Activated CD4-positive, alpha-beta T cell treated with anti-CD3 and anti-CD28 coated beads, Interleukin-2, amount 10 ng/mL, durations not matched to agents 7 days and 5 days (primary cell): ENCODE results near the gene HPDL. TPM values are rescaled to one million over a fixed set of nuclear protein-coding genes. Genes with fewer than 3 reads are reported as not detected.
A peak's percentile ranks its signal among the peaks of the same experiment; 100 is the strongest.

ENCODE experiments used
- CTCF ChIA-PET: fragments of 350-600 bp; sonication (Branson Sonifier 250); formaldehyde crosslinking; loops from one replicate; lab custom pipeline; 2021; ENCODE audit warnings: antibody characterized with exemption; lab: Charles Lee
- POLR2A ChIA-PET: fragments of 350-600 bp; sonication (Branson Sonifier 250); formaldehyde crosslinking; loops from one replicate; lab custom pipeline; 2021; ENCODE audit warnings: antibody characterized with exemption; lab: Charles Lee
- DNase-seq: peaks from one replicate; pipeline ENCODE4 v3.0.0-alpha.2; 2020
- H3K27ac Mint-ChIP-seq: one replicate; pipeline ENCODE4 v1.8.0; 2021; ENCODE audit warnings: mild to moderate bottlenecking, moderate library complexity, mixed read lengths
- H3K27me3 Mint-ChIP-seq: one replicate; pipeline ENCODE4 v1.8.0; 2021; ENCODE audit warnings: mixed read lengths
- H3K36me3 Mint-ChIP-seq: one replicate; pipeline ENCODE4 v1.8.0; 2021; ENCODE audit warnings: low read depth, mixed read lengths
- H3K4me1 Mint-ChIP-seq: one replicate; pipeline ENCODE4 v1.8.0; 2021; ENCODE audit warnings: mixed read lengths
- H3K4me3 Mint-ChIP-seq: one replicate; pipeline ENCODE4 v1.8.0; 2021; ENCODE audit warnings: mild to moderate bottlenecking, moderate library complexity, mixed read lengths
- H3K9me3 Mint-ChIP-seq: one replicate; pipeline ENCODE4 v1.8.0; 2021; ENCODE audit warnings: mixed read lengths
- total RNA-seq, 2 experiments: library from RNA; stranded (reverse); gene quantifications; one replicate each; pipeline ENCODE4 v1.2.3, GENCODE V29; 2021

HPDL gene
- total RNA-seq, 2 experiments from 2014 or later: 6.2 to 6.5 TPM

DNA sequence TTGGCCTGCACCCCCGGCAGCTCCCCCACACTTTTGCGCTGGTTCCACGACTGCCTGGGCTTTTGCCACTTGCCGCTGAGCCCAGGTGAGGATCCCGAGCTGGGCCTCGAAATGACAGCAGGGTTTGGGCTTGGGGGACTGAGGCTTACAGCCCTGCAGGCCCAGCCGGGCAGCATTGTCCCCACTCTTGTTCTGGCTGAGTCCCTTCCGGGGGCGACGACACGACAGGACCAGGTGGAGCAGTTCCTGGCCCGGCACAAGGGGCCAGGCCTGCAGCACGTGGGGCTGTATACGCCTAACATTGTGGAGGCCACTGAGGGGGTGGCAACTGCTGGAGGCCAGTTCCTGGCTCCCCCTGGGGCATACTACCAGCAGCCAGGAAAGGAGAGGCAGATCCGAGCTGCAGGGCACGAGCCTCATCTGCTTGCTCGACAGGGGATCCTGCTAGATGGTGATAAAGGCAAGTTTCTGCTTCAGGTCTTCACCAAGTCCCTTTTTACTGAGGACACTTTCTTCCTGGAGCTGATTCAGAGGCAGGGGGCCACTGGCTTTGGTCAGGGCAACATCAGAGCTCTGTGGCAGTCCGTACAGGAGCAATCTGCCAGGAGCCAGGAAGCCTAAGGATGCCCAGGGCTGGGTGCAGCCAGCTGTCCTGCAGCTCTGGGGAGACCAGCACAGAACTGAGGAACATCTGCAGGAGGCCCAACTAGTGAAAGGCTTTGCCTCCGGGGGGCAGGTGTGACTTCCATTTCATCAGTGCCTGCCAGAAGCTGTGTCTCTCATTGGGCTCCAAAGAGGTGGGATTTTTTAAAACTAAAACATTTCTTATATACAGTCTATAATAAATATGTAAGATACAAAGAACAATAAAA lies 1.2 kb downstream of the HPDL start:
- Mint-ChIP-seq H3K27me3 (no peaks in the 10 kb centered on the region), H3K4me3 (peak overlapping the region; percentile 77), H3K4me1 (peaks cover 23% of the 10 kb centered on the region), H3K9me3 (no peaks in the 10 kb centered on the region), H3K27ac (peak overlapping the region; percentile 75), H3K36me3 (peaks cover 10% of the 10 kb centered on the region)
- CTCF ChIA-PET: interaction anchor here (0.6 to 1.4 kb wide), 4 partner anchors 24 to 614 kb away, joined by 3 to 6 read pairs (median 4); partner anchors contain the start of genes HECTD3 and UROD
- no peak for DNase-seq
- POLR2A ChIA-PET: interaction anchor here (3.8 kb wide), 1 partner anchor 12 kb away, joined by 22 read pairs; the partner anchor contains the start of genes MUTYH and TOE1

DNA sequence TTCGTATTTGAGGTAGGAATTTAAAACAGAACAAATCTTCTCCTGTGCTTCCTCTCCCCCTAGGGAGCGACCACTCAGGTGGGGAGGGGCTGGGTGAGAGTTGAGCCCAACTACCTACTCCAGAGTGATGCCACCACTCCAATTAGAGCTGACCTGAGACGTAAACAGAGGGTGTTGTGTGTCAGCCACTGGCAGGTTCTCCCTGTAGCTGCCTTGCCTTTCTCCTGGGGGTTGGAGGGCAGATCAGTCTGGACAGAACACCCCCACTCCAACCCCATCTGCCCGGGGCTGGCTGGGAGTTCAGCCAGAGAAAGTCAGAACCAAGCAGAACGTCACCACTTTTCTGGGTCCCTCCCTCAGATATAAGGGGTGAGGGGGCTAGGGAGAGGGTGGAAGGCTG lies 2.0 kb downstream of the HPDL start:
- Mint-ChIP-seq H3K36me3 (peaks cover 11% of the 10 kb centered on the region), H3K4me3 (peak overlapping the region; percentile 32), H3K27ac (no peak overlapping the region), H3K27me3 (no peaks in the 10 kb centered on the region), H3K4me1 (peaks cover 27% of the 10 kb centered on the region), H3K9me3 (no peaks in the 10 kb centered on the region)
- no peak for DNase-seq
- ChIA-PET POLR2A (interaction anchor here (3.8 kb wide), 1 partner anchor 12 kb away, joined by 22 read pairs; the partner anchor contains the start of genes MUTYH and TOE1), CTCF (interaction anchor here (0.6 to 1.2 kb wide), 2 partner anchors 317 to 615 kb away, joined by 4 to 5 read pairs; partner anchors contain the start of genes HECTD3 and UROD)

DNA sequence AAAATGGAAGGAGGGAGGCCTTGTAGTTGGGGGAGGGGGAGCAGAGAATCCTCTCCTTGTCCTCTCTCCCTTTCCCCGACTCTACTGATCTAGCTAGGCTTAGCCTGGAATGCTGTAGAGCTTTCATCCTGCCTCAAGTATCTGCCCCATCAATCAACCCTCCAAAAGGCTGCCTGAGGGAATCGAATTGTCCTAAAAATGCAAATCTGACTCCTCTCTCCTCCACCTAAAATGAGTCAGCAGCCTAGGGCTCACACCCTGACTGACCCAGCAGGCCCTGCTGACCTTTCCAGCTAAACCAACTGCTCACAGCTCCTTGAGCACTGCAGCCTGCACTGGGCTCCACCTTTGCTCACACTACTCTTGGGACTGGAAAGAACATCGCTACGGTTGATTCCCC lies 2.8 kb downstream of the HPDL start:
- DNase-seq: no peak
- POLR2A ChIA-PET: interaction anchor here (3.8 kb wide), 1 partner anchor 11 kb away, joined by 22 read pairs; the partner anchor contains the start of genes MUTYH and TOE1
- Mint-ChIP-seq H3K27ac (no peak overlapping the region), H3K36me3 (peaks cover 16% of the 10 kb centered on the region), H3K4me1 (peaks cover 33% of the 10 kb centered on the region), H3K4me3 (no peak overlapping the region), H3K9me3 (no peaks in the 10 kb centered on the region), H3K27me3 (no peaks in the 10 kb centered on the region)
- CTCF ChIA-PET: no interaction called here

DNA sequence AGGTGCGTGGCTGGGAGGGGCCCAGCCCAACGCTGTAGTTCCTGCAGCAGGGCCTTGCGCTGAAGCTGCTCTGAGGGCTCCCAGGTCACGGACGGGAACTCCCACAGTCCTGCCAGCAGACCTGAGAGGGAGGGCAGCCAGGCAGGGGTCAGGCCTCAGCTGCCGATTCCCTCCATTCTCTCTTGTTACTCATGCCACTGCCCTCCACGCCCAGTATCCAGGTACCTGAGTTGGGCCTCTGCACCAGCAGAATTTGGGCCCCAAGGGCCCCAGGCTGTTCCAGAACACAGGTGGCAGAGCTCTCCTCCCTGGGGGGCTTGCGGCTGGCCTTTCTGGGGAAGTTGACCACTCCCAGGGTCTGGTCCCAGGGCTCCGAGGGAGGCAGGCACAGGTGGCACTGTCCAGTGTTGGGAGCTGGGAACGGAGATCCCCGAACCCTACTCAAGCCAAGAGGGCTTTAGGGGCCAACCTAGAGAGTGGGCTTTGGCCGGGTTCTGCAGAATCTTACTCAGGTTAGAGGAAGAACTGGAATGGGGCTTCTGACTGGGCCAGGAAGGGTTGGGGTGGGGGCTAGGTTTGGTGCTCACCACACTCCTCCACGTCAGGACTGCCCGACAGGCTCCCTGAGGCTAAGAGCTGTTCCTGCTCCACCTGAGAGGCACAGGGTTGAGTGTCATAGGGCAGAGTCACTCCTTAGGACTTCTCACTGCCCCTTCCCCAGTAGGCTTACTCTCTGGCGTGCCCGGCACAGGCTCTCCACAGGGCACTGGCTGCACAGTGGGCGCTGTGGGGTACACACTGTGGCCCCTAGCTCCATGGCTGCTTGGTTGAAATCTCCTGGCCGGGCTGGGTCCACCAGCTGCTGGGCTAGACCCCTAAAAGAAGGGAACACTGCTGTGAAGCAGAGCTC lies 5.0 kb downstream of the HPDL start:
- no peak overlapping the region for H3K27ac Mint-ChIP-seq
- CTCF ChIA-PET: interaction anchor here (0.6 to 1.5 kb wide), 2 partner anchors 443 to 545 kb away, joined by 3 read pairs; no protein-coding TSS in a partner anchor
- H3K36me3 Mint-ChIP-seq: peaks cover 16% of the 10 kb centered on the region

DNA sequence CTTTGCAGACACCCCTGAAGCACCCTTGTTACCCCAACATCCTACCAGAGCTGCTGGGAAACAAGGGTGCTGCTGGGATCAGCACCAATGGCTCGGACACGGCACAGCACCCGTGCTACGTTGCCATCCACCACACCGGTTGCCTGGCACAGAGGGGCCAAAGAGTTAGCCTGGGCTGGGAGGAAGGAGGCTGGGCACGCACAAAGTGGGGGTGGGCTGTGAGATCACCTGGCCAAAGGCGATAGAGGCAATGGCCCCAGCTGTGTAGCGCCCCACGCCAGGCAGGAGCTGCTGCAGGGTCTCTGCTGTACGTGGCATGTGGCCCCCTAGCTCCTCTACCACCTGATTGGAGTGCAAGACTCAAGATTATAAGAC lies 5.6 kb downstream of the HPDL start:
- Mint-ChIP-seq H3K9me3 (no peaks in the 10 kb centered on the region), H3K4me1 (peaks cover 47% of the 10 kb centered on the region), H3K27ac (no peak overlapping the region), H3K4me3 (no peak overlapping the region), H3K27me3 (no peaks in the 10 kb centered on the region), H3K36me3 (peaks cover 18% of the 10 kb centered on the region)
- ChIA-PET CTCF (no interaction called here), POLR2A (interaction anchor here (0.6 kb wide), 2 partner anchors 26 to 482 kb away, joined by 5 read pairs; no protein-coding TSS in a partner anchor)
- DNase-seq: no peak

More for the DNA sequence above, 5.0 kb downstream of the HPDL start:
- Mint-ChIP-seq H3K4me3 (no peak overlapping the region), H3K27me3 (no peaks in the 10 kb centered on the region), H3K4me1 (peaks cover 45% of the 10 kb centered on the region), H3K9me3 (no peaks in the 10 kb centered on the region)
- POLR2A ChIA-PET: interaction anchor here (0.6 to 0.7 kb wide), 3 partner anchors 25 to 481 kb away, joined by 3 to 5 read pairs (median 5); no protein-coding TSS in a partner anchor
- DNase-seq: no peak

DNA sequence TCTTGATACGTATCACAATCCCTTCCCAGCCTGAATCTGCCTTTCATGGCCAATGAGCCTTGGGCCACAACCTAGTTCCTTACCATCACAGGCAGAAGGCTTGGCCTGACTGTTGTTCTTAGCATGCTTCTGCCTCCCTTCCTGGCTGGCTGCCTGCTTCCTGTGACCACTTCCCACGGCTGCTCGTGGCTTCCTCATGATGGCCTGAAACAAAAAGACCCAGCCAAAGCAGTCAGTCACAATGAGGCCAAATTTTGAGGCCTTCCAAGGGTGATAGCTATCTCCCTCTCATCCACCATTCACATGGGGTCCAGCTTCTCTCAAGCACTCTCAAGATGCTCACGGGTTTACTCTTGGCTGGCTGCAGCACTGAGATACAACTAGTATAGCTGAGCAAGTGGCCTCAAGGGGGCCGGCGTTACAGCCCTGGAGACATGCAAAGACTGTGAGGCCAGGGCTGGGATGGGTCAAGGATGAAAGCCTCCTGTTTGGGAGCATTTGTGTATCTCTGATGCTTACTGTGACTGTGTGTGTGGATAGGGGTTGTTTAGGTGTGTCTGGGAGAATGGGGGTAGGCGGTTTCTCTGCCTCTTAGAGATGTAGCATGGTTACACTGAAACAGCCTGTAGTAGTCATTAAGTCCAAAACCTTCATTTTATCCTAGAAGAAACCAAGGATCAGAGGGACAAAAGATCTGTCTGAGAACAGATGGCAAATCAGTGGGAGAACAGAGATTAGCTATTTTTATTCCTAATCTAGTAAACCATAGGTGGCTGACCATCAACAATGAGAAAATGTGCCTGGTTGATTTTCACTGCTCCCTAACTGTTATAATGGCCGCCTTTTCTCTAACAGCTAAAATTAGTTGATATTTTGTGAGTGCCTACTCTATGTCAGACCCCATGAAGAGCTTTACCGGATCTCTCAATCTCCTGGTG lies 7.9 kb downstream of the HPDL start:
- no peak overlapping the region for H3K4me3 Mint-ChIP-seq
- H3K9me3 Mint-ChIP-seq: peaks cover 8% of the 10 kb centered on the region
- ChIA-PET CTCF (interaction anchor here (1.0 to 2.7 kb wide), 5 partner anchors 9 to 32 kb away, joined by 3 to 10 read pairs (median 5); no protein-coding TSS in a partner anchor), POLR2A (no interaction called here)
- H3K27ac Mint-ChIP-seq: peak overlapping the region; percentile 79
- H3K4me1 Mint-ChIP-seq: peaks cover 49% of the 10 kb centered on the region
- H3K36me3 Mint-ChIP-seq: peaks cover 31% of the 10 kb centered on the region
- DNase-seq: peak; percentile 21
- no peaks in the 10 kb centered on the region for H3K27me3 Mint-ChIP-seq

DNA sequence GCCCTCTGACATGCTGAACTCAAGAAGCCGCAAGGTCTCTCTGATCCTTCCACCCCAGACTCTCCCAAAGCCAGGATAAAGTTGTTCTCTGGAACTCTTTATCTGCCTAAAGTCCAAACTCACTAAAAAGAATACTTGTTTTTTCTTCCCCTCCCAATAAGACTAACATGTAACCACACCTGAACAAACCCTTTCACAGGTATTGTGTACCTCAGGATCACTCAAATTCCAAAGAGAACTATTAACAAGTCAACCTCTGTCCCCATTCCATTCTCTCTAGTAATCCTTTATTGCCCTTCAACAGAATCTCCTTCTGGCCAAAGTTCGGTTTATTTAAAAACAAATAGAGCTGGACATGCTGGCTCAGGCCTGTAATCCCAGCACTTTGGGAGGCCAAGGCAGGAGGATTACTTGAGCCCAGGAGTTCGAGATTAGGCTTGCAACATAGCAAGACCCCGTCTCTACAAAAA lies 9.2 kb downstream of the HPDL start:
- DNase-seq: no peak
- H3K9me3 Mint-ChIP-seq: peaks cover 8% of the 10 kb centered on the region
- H3K27ac Mint-ChIP-seq: no peak overlapping the region
- H3K4me1 Mint-ChIP-seq: peaks cover 49% of the 10 kb centered on the region
- no peak overlapping the region for H3K4me3 Mint-ChIP-seq
- no peaks in the 10 kb centered on the region for H3K27me3 Mint-ChIP-seq
- ChIA-PET CTCF (interaction anchor here (1.3 to 2.7 kb wide), 2 partner anchors 15 to 33 kb away, joined by 3 to 10 read pairs; no protein-coding TSS in a partner anchor), POLR2A (no interaction called here)
- H3K36me3 Mint-ChIP-seq: peaks cover 34% of the 10 kb centered on the region

DNA sequence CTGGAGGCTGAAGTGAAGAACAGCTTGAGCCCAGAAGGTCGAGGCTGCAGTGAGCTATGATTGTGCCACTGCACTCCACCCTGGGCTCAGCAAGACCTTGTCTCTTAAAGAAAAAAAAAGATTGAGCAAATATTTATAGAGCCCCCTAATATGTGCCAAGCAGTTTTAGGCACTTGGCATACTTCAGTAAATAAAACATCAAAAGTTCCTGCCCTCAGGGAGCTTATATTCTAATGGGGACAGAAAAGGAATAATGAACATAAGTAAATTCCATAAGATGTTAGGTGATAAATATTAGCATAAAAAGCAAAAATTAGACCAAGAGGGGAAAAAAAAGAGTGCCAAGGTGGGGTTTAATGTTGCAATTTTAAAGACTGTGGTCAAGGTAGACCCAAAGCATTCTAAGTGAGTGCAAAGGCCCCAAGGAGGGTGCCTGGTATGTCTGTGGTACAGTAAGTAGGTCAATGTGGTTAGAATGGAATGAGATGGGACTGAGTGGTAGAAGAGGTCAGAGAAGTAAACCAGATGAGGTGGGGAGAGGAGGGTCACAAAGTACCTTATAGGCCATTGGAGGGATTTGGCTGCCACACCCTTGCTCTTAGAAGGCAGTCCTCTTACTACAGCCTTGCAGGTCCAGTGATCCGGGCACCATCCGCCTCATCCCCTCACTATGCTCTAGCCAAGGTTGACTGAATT lies 11.1 kb downstream of the HPDL start:
- POLR2A ChIA-PET: no interaction called here
- H3K9me3 Mint-ChIP-seq: peaks cover 8% of the 10 kb centered on the region
- no peak for DNase-seq
- peak overlapping the region; percentile 97 for H3K4me3 Mint-ChIP-seq
- peak overlapping the region; percentile 66 for H3K27ac Mint-ChIP-seq
- no peaks in the 10 kb centered on the region for H3K27me3 Mint-ChIP-seq
- peaks cover 50% of the 10 kb centered on the region for H3K36me3 Mint-ChIP-seq
- CTCF ChIA-PET: interaction anchor here (0.6 kb wide), 1 partner anchor 173 kb away, joined by 4 read pairs; no protein-coding TSS in a partner anchor
- peaks cover 68% of the 10 kb centered on the region for H3K4me1 Mint-ChIP-seq

DNA sequence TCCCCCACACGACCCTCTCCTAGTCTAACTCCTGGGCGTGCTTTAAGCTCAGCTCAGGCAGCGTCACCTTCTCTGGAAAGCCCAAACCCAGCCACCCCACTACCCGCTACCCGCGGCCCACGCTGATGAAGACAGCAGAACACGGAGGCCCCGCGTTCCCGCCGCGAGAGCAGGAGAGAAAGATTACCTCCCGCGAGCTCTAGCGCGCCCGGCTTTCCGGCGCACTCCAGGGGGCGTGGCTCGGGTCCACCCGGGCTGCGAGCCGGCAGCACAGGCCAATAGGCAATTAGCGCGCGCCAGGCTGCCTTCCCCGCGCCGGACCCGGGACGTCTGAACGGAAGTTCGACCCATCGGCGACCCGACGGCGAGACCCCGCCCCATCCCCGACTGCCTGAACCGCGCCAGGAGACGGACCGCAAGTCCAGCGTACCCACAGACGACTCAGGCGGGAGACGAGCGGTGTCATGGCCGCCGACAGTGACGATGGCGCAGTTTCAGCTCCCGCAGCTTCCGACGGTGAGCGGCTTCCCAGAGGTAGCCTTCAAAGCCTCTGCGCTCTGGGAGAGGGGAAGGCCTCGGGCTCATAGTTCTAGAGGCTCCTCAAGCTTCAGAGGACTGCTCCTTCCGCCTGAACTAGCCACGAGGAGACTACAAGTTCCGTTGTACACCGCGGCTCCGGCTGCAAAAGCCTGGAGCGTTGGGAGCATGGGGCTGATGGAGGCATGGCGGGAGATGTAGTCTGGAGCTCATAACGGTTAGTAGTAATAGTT lies 13.3 kb downstream of the HPDL start, which contains the start of the genes MUTYH and TOE1:
Gene MUTYH (minus strand): TSS at position 652 of the 770 bp plus-strand sequence. CDS start 5,935 bp downstream, outside the sequence.
Gene TOE1 (plus strand): TSS at position 382 of the 770 bp plus-strand sequence. CDS start 83 bp downstream, at position 465.
- H3K4me1 Mint-ChIP-seq: peaks cover 55% of the 10 kb centered on the region
- peaks cover 54% of the 10 kb centered on the region for H3K36me3 Mint-ChIP-seq
- POLR2A ChIA-PET: interaction anchor here (0.5 to 3.0 kb wide), 12 partner anchors 12 to 1565 kb away, joined by 3 to 22 read pairs (median 7); partner anchors contain the start of genes AKR1A1, CCDC163, HPDL and MMACHC
- H3K27me3 Mint-ChIP-seq: no peaks in the 10 kb centered on the region
- H3K27ac Mint-ChIP-seq: peak within 1 kb of the TSS; percentile 98
- DNase-seq: peak; percentile 95
- CTCF ChIA-PET: interaction anchor here (0.8 to 2.2 kb wide), 13 partner anchors 12 to 505 kb away, joined by 3 to 11 read pairs (median 4); partner anchors contain the start of genes CCDC163, HPDL, MMACHC and PRDX1
- H3K4me3 Mint-ChIP-seq: peak within 1 kb of the TSS; percentile 97
- H3K9me3 Mint-ChIP-seq: peaks cover 8% of the 10 kb centered on the region
